ENCODE measurements around the gene GRM7.

The GRM7 gene

DNA sequence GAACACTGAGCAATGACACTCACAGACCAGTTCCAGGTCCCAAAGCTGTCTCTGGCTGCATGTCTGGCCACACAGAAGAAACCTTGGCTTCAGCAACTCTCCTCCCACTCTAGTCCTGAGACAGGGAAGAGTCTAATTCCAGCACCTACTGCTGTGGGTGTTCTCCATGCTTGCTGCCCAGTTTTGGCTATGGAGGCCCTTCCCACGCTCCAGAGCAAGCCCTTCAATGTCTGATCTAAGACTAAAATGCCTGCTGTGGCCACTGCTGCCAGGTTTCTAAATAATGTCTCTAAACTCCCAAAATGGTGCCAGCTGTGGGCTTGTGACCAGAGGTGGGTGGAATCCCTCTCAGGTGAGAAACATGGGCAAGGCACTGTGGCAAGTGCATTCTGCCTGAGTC is 531.3 kb downstream of the GRM7 start:
- H3K4me3 ChIP-seq (ENCODE audit: control insufficient read depth, low read depth, low read length) = no peak overlapping the region
- TF ChIP-seq, protein P1, sequence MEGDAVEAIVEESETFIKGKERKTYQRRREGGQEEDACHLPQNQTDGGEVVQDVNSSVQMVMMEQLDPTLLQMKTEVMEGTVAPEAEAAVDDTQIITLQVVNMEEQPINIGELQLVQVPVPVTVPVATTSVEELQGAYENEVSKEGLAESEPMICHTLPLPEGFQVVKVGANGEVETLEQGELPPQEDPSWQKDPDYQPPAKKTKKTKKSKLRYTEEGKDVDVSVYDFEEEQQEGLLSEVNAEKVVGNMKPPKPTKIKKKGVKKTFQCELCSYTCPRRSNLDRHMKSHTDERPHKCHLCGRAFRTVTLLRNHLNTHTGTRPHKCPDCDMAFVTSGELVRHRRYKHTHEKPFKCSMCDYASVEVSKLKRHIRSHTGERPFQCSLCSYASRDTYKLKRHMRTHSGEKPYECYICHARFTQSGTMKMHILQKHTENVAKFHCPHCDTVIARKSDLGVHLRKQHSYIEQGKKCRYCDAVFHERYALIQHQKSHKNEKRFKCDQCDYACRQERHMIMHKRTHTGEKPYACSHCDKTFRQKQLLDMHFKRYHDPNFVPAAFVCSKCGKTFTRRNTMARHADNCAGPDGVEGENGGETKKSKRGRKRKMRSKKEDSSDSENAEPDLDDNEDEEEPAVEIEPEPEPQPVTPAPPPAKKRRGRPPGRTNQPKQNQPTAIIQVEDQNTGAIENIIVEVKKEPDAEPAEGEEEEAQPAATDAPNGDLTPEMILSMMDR (IDR thresholded peaks at IDR 0.05; ENCODE audit: control insufficient read depth, insufficient read depth, low read depth, low read length, missing control alignments) = no peak
- no peak for DNase-seq (ENCODE audit: low read depth)

DNA sequence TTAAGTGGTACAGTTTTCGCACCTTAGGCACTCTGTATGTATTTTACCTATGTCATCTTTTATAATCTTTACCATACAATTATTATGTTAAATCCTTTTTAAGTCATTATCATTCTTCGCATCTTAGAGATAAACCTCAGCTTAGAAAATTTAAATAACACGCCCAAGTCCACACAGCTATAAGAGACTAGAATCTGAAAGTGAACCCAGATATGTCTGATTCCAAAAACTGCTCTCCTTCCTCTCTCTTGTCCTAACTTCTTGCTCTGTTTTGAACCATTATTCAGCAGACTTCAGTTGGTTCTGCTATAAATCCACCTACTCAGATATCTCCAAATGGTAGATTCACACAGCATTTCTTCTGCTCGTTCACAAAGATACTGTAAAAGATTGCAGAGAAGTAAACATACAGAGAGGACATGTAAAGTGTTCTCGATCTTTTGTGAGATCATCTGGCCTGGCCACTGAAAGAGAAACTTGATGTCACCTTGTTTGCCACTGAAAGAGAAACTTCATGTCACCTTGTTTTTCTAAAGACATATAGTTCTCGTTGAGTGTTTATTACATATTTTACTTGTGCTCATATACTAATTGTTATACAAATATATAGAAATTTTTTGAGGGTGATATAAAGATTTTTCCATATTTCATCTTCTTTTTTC is 533.2 kb downstream of the GRM7 start:
- H3K4me3 ChIP-seq (ENCODE audit: control insufficient read depth, low read depth, low read length) = no peak overlapping the region
- TF ChIP-seq, protein P1 (IDR thresholded peaks at IDR 0.05; ENCODE audit: control insufficient read depth, insufficient read depth, low read depth, low read length, missing control alignments) = no peak
- DNase-seq (ENCODE audit: low read depth) = no peak

DNA sequence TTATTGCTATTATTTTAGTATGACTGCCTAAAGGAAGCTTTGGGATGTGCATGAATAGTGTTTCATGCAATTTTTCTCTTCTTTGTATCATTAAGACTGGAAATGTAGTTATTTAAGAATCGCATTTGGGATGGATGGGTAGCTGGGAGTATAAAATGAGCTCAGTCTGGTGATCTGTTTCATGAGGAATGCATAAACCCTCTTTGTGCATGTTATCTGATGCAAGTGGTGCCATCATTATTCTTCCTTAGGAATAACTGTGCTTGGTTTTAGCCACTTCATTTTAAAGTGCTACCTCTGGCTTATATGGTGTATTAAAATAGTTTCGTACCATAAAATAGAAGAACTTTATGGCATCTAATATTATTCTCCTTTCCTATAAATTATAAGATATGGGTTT is 535.6 kb downstream of the GRM7 start:
- TF ChIP-seq, protein P1 (IDR thresholded peaks at IDR 0.05; ENCODE audit: control insufficient read depth, insufficient read depth, low read depth, low read length, missing control alignments) = no peak
- no peak overlapping the region for H3K4me3 ChIP-seq (ENCODE audit: control insufficient read depth, low read depth, low read length)
- DNase-seq (ENCODE audit: low read depth) = no peak

DNA sequence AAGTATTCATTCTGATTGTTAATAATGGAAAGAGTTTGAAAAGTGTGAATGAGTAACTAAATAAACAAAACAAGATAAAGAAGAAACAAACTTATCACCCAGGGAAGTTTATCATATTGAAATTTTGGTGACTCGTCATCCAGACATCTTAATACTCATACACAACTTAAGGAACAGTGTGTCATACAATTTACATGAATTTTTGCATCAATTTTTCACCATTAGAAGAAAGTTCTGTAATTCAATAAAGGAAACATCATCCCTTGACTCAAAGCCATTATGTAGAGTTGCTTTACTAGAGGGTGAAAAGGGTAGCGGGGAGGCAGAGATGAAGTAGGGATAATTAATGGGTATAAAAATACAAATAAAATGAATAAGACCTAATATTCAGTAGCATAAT is 536.2 kb downstream of the GRM7 start:
- no peak overlapping the region for H3K4me3 ChIP-seq (ENCODE audit: control insufficient read depth, low read depth, low read length)
- no peak for DNase-seq (ENCODE audit: low read depth)
- TF ChIP-seq, protein P1 (IDR thresholded peaks at IDR 0.05; ENCODE audit: control insufficient read depth, insufficient read depth, low read depth, low read length, missing control alignments) = no peak

DNA sequence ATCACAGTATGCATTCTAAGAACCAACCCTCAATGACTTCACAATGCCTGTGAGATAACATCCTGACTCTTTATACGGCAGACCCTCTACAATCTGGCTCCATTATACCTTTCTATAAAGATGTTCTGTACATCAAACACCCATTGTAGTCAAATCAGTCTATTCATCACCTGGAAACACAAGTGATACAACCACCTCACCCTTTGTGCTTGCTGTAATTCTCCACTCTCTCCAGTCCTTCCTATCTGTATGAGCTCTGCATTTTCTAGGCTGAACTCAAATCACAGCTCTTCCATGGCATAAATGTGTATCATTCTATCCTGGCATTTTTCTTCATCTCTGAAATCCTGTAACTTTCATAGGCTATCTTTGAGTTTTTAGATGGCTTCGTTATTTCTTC is 539.4 kb downstream of the GRM7 start:
- no peak for DNase-seq (ENCODE audit: low read depth)
- TF ChIP-seq, protein P1 (IDR thresholded peaks at IDR 0.05; ENCODE audit: control insufficient read depth, insufficient read depth, low read depth, low read length, missing control alignments) = no peak
- no peak overlapping the region for H3K4me3 ChIP-seq (ENCODE audit: control insufficient read depth, low read depth, low read length)

DNA sequence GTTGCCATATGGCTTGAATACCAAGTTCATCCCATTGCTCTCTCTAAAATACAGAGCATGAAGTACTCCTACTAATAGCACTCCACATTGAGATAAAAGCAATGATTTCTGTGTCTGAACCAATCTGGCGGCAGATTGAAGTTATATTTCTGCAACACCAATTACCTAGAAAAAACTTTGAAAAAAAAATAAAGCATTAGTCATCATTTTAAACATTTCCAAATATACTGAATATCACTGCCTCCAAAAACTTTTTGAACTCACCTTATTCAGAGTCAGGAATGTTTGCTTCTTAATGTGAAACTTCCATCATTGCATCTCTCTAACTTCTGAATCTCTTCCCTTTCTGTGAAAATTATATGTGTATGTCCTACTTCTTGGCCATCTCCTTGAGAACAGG is 540.5 kb downstream of the GRM7 start:
- no peak overlapping the region for H3K4me3 ChIP-seq (ENCODE audit: control insufficient read depth, low read depth, low read length)
- TF ChIP-seq, protein P1 (IDR thresholded peaks at IDR 0.05; ENCODE audit: control insufficient read depth, insufficient read depth, low read depth, low read length, missing control alignments) = no peak
- DNase-seq (ENCODE audit: low read depth) = no peak
